ENCODE data around the gene ZC3H4. TPM values are rescaled to one million over a fixed set of nuclear protein-coding genes. Genes with fewer than 3 reads are reported as not detected.

Gene ZC3H4
- total and polyA plus RNA-seq, 9 of the 15 experiments (the other 6 are each of a cell fraction or from before 2014, with no cell fraction given), result 2.2 to 75.6 (median 18.3) TPM

GRCh38 chr19:47035127-47036096 is 78.2 kb downstream of the ZC3H4 start:
- POLR2A ChIA-PET, result interaction anchor here (0.6 to 1.3 kb wide), 7 partner anchors 8 to 189 kb away, joined by 3 to 5 read pairs (median 3); partner anchors contain the start of gene SAE1
- ATAC-seq, result peak; percentile 93
- CTCF ChIA-PET (ENCODE audit: low intra/inter-chr PET ratio), result interaction anchor here (0.6 to 0.9 kb wide), 2 partner anchors 23 to 758 kb away, joined by 3 read pairs; no protein-coding TSS in a partner anchor
- Histone ChIP-seq H3K9me1 (ENCODE audit: control insufficient read depth, insufficient read depth, low read length) (no peaks in the 10 kb centered on the region), H3K4me2 (ENCODE audit: insufficient read depth, low read length) (peak overlapping the region; percentile 85), H3K4me3 (peak overlapping the region; percentile 47), H3K36me3 (ENCODE audit: control insufficient read depth, insufficient read depth, low read length) (no peaks in the 10 kb centered on the region), H3K27me3 (ENCODE audit: control insufficient read depth in 2 of 2, insufficient read depth in 2 of 2, low read length in 2 of 2) (no peaks in the 10 kb centered on the region), H3K9me3 (replicated peaks; ENCODE audit: control insufficient read depth, insufficient read depth, low read depth, low read length) (no peaks in the 10 kb centered on the region), H3K9ac (ENCODE audit: insufficient read depth in 1 of 2, low read depth in 2 of 2, low read length in 2 of 2) (peak overlapping the region; percentile 60 to 88), H3K79me2 (ENCODE audit: control insufficient read depth, insufficient read depth, low read length) (no peaks in the 10 kb centered on the region), H2AFZ (ENCODE audit: low read depth, low read length) (peak overlapping the region; percentile 95), H3K4me1 (replicated peaks in 1 of 2; ENCODE audit: control insufficient read depth in 2 of 2, insufficient read depth in 2 of 2, low read length in 2 of 2) (peaks cover 0 to 32% of the 10 kb centered on the region in 2 experiments; a peak in 2 of 5 replicates), H4K20me1 (replicated peaks; ENCODE audit: control insufficient read depth, insufficient read depth, low read length) (peaks cover 4% of the 10 kb centered on the region; the same call in 1 of the 2 replicates), H3K27ac (ENCODE audit: extremely low read depth, low read depth, low read length) (peak overlapping the region; percentile 68)
- BruUV-seq (replicated peaks), result no TSS peak
- peak; percentile 93 to 97 (median 95) for DNase-seq (ENCODE audit: extremely low read depth in 1 of 4, low spot score in 3 of 4)
- in situ Hi-C loops (cut with MboI), result no loop called here
- FAIRE-seq, result peak; percentile 92
- under 1% methylated on average over 33 of the region's 35 CpGs for WGBS (ENCODE audit: insufficient coverage, low coverage, missing lambda C conversion rate)
- intact Hi-C loops (cut with micrococcal nuclease), result loop anchor here (1.0 kb wide), 1 partner anchor 90 kb away; no protein-coding TSS in a partner anchor
- TF ChIP-seq USF2 (CRISPR knock-in tag; IDR thresholded peaks at IDR 0.05) (peak; percentile 69), RFX1 (IDR thresholded peaks at IDR 0.05) (peak; percentile 60; the same call in 1 of the 2 replicates), DACH1 (IDR thresholded peaks at IDR 0.05; ENCODE audit: partially characterized antibody) (peak; percentile 11), ZNF384 (IDR thresholded peaks at IDR 0.05; ENCODE audit: low read depth, low read length) (peak; percentile 73), ZBTB7A (IDR thresholded peaks at IDR 0.05; ENCODE audit: borderline replicate concordance, control insufficient read depth, low read depth, low read length) (peak; percentile 93), RBFOX2 (IDR thresholded peaks at IDR 0.05; ENCODE audit: low read depth, low read length) (peak; percentile 79), KDM1A (IDR thresholded peaks at IDR 0.05) (peak; percentile 51 to 67; a peak in 3 of 4 replicates), STAG1 (CRISPR knock-in tag; IDR thresholded peaks at IDR 0.05; ENCODE audit: borderline replicate concordance) (no peak), ZNF174 (CRISPR knock-in tag; IDR thresholded peaks at IDR 0.05) (no peak), ETV1 (tag; conservative IDR thresholded peaks at IDR 0.05; ENCODE audit: low read depth) (0 out of 2 replicates have a peak, but pooled peaks have one; percentile 8)
- TF ChIP-seq, protein P1, sequence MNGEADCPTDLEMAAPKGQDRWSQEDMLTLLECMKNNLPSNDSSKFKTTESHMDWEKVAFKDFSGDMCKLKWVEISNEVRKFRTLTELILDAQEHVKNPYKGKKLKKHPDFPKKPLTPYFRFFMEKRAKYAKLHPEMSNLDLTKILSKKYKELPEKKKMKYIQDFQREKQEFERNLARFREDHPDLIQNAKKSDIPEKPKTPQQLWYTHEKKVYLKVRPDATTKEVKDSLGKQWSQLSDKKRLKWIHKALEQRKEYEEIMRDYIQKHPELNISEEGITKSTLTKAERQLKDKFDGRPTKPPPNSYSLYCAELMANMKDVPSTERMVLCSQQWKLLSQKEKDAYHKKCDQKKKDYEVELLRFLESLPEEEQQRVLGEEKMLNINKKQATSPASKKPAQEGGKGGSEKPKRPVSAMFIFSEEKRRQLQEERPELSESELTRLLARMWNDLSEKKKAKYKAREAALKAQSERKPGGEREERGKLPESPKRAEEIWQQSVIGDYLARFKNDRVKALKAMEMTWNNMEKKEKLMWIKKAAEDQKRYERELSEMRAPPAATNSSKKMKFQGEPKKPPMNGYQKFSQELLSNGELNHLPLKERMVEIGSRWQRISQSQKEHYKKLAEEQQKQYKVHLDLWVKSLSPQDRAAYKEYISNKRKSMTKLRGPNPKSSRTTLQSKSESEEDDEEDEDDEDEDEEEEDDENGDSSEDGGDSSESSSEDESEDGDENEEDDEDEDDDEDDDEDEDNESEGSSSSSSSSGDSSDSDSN (IDR thresholded peaks at IDR 0.05; ENCODE audit: borderline replicate concordance in 1 of 2, low read depth in 2 of 2, low read length in 2 of 2), result 0 out of 4 replicates have a peak, but pooled peaks of 1 of the 2 experiments have one; percentile 18
- TF ChIP-seq, protein P2, sequence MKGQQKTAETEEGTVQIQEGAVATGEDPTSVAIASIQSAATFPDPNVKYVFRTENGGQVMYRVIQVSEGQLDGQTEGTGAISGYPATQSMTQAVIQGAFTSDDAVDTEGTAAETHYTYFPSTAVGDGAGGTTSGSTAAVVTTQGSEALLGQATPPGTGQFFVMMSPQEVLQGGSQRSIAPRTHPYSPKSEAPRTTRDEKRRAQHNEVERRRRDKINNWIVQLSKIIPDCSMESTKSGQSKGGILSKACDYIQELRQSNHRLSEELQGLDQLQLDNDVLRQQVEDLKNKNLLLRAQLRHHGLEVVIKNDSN (CRISPR knock-in tag; IDR thresholded peaks at IDR 0.05), result peak; percentile 77
- TF ChIP-seq, protein P3, sequence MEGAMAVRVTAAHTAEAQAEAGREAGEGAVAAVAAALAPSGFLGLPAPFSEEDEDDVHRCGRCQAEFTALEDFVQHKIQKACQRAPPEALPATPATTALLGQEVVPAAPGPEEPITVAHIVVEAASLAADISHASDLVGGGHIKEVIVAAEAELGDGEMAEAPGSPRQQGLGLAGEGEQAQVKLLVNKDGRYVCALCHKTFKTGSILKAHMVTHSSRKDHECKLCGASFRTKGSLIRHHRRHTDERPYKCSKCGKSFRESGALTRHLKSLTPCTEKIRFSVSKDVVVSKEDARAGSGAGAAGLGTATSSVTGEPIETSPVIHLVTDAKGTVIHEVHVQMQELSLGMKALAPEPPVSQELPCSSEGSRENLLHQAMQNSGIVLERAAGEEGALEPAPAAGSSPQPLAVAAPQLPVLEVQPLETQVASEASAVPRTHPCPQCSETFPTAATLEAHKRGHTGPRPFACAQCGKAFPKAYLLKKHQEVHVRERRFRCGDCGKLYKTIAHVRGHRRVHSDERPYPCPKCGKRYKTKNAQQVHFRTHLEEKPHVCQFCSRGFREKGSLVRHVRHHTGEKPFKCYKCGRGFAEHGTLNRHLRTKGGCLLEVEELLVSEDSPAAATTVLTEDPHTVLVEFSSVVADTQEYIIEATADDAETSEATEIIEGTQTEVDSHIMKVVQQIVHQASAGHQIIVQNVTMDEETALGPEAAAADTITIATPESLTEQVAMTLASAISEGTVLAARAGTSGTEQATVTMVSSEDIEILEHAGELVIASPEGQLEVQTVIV (CRISPR knock-in tag; IDR thresholded peaks at IDR 0.05; ENCODE audit: borderline replicate concordance), result no peak
